GM12874 (cell line): Measurements from ENCODE around the gene TOX3.

ENCODE experiments used
- TF ChIP-seq, protein P1 (sequence below): IDR thresholded peaks from 2 replicates; pipeline ENCODE4 v1.5.1; 2011; ENCODE audit warnings: low read depth, mild to moderate bottlenecking, control low read depth, low read length, moderate library complexity; ENCODE audit not compliant: insufficient read depth

Gene TOX3

DNA sequence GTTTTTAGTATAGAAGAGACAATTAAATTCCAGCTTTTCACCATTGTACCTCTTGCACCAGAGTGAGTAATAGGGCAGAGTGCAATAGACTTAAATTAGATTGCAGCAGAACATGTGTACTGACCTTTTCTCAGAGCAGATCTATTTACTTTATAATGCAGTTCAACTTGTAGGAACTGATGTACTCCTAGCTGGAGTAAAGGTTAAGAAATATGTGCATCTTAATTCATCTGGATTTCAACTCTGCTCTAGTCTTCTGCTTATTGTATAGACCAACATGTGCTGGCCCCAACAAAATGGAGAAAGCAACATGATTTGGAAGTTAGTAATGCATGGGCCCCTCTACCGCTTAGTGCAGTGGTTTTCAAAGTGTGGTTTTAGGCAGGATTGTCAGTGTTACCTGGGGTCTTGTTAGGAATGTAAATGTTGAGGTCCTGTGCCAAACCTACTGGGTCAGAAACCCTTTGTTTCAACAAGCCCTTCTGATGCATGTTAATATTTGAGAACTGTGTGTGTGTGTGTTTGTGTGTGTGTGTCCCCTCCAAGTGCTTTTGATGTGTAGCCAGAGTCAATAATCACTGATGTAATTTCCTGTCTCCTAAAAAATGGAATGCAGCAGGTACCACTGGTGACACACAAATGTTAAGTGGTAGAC is 138.6 kb downstream of the TOX3 start:
- TF ChIP-seq, protein P1, sequence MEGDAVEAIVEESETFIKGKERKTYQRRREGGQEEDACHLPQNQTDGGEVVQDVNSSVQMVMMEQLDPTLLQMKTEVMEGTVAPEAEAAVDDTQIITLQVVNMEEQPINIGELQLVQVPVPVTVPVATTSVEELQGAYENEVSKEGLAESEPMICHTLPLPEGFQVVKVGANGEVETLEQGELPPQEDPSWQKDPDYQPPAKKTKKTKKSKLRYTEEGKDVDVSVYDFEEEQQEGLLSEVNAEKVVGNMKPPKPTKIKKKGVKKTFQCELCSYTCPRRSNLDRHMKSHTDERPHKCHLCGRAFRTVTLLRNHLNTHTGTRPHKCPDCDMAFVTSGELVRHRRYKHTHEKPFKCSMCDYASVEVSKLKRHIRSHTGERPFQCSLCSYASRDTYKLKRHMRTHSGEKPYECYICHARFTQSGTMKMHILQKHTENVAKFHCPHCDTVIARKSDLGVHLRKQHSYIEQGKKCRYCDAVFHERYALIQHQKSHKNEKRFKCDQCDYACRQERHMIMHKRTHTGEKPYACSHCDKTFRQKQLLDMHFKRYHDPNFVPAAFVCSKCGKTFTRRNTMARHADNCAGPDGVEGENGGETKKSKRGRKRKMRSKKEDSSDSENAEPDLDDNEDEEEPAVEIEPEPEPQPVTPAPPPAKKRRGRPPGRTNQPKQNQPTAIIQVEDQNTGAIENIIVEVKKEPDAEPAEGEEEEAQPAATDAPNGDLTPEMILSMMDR: no peak

DNA sequence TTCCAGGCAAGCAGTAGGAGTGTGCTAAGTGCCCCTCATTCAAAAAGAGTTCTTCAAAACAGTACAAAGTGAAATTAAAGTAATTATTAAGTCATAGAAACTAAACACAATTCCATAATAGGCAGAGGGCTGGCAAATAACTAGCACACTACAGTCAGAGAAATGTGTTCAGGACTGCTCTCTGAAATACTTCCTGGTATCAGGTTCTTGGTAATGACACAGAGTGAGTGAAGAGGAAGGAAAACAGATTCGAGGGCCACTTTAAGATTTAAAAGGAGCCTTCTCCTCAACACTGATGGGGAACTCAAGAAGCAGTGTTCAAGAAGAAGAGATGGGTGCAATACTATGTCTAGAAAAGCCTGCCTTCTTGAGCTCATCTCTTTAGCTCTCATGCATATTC is 139.2 kb downstream of the TOX3 start:
- TF ChIP-seq, protein P1: no peak

DNA sequence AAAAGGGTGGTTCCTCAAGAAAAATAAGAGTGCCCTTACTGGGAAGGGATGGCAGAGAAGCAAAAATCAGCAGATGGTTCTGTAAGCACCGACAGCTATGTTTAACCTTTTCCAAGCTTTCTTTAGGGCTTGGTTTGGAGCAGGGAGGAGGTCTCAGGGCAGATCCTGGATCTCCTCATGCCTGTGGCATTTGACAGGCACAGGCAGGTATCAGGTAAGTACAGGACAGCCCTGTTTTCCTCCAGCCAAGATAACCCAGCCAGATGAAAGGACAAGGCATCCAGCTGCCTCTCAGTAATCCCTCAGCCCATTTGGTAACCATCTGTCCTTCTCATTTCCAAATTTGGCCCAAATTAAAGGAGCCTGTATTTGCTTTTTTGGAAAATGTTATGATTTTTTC is 141.5 kb downstream of the TOX3 start:
- TF ChIP-seq, protein P1: no peak

DNA sequence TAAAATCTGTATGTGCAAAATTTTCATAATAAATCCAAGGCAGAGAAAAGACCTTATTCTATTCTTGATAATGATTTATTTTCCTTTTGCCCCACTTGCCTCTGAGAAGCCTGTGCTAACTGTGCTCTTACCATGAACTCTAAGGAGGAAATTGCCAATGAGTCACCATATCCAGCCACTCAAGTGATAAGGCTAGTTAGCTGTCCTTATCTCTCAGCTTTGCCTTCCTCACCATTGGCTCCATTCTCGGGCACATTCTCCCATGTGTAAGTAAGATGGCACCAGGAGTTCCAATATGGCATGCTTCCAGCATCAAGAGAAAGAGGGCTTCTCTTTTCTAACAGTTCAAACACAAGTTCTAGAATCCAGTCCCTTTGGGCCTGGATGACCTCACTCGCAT is 142.4 kb downstream of the TOX3 start:
- TF ChIP-seq, protein P1: no peak

DNA sequence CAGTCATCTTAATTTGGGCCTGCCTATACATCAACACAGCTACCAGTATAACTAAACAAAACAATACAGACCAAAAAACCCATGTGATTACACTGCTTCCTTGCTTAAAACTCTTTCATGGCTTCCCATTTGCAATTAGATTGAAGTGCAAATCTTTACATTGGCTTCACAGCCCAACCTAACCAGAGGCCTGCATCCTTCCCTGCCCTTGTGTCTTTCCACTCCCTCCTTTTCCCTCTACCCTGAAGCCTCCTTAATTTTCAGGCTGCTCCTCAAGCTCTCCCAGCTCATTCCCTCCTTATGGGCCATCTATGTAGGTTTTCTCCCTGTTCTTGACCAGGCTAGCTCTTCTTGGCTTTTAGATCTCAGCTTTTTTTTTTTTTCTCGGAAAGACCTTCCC is 147.8 kb downstream of the TOX3 start:
- TF ChIP-seq, protein P1: no peak

DNA sequence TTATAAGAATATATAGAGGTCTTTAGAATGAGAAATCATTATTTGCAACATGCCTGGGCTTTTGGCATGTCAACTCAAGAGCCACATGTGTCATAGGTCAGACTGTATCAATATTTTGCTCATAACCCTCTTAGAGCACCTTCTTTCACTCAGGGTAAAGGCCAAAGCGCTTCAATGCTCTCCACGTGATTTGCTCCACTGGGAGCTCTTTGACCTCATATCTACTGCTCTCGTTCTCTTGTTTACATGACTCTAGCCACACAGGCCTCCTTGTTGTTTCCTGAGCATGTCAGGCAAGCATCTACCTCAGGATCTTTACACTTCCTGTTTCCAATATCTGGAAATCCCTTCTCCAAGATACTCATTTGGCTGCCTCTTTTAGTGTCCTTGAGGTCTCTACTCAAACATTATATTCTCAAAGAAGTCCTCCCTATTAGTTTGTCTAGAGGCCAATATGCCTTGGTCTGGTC is 148.4 kb downstream of the TOX3 start:
- TF ChIP-seq, protein P1: no peak

DNA sequence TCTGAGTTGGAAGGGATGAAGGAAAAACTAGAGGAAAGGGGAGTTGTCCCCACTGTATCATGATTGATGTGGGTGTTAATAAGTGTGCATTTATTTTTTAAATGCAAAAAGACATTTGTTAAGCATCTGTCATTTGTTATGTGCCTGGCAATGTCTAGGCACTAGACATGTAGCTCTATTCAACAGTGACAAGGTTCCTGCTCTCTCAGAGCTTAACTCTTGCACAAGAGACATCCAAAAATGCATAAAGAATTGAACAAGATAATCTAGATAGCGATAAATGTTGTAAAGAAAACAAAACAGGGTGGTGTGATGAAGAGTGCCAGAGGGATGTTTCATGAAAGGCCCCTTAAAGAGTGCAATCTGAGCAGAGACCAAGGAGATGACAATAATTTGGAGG is 148.9 kb downstream of the TOX3 start:
- TF ChIP-seq, protein P1: no peak
